HG02763 (cell line): ENCODE results near the gene CCDC148.
"Not testable (repeated sequence)": the region's sequence is repeated elsewhere in the genome, so short reads cannot be mapped to it uniquely, and the experiment has no call there.

Experiments
- ATAC-seq: cut with Tn5 transposase; IDR thresholded peaks from one replicate; pipeline ENCODE4 v1.9.1; 2021; ENCODE audit warnings: mild to moderate bottlenecking, moderate library complexity; ENCODE audit not compliant: unreplicated experiment

The CCDC148 gene

GRCh38 chr2:158443606-158444005 lies 12.9 kb downstream of the CCDC148 start:
- ATAC-seq: no peak

GRCh38 chr2:158439062-158439461 lies 17.5 kb downstream of the CCDC148 start:
- ATAC-seq: not testable (repeated sequence)

GRCh38 chr2:158433716-158434115 lies 22.8 kb downstream of the CCDC148 start:
- not testable (repeated sequence) for ATAC-seq

GRCh38 chr2:158432117-158432516 lies 24.4 kb downstream of the CCDC148 start:
- ATAC-seq: no peak

GRCh38 chr2:158414538-158414937 lies 42.0 kb downstream of the CCDC148 start:
- ATAC-seq: no peak

- ATAC-seq: no peak
These were observed 43.0 kb downstream of the CCDC148 start for GRCh38 chr2:158413581-158413980.

GRCh38 chr2:158412206-158412605 lies 44.3 kb downstream of the CCDC148 start:
- no peak for ATAC-seq

GRCh38 chr2:158411748-158412147 lies 44.8 kb downstream of the CCDC148 start:
- ATAC-seq: no peak

- no peak for ATAC-seq
These were observed 46.4 kb downstream of the CCDC148 start for GRCh38 chr2:158410132-158410531.

- no peak for ATAC-seq
These were observed 49.5 kb downstream of the CCDC148 start for GRCh38 chr2:158407031-158407430.

- no peak for ATAC-seq
These were observed 51.2 kb downstream of the CCDC148 start for GRCh38 chr2:158405341-158405740.

- no peak for ATAC-seq
These were observed 53.3 kb downstream of the CCDC148 start for GRCh38 chr2:158403237-158403636.

- ATAC-seq: no peak
These were observed 53.9 kb downstream of the CCDC148 start for GRCh38 chr2:158402665-158403064.

- no peak for ATAC-seq
These were observed 61.4 kb downstream of the CCDC148 start for GRCh38 chr2:158395166-158395565.

- ATAC-seq: no peak
These were observed 62.1 kb downstream of the CCDC148 start for GRCh38 chr2:158394453-158394852.

GRCh38 chr2:158393886-158394285 lies 62.7 kb downstream of the CCDC148 start:
- no peak for ATAC-seq

GRCh38 chr2:158392687-158393086 lies 63.9 kb downstream of the CCDC148 start:
- no peak for ATAC-seq

- no peak for ATAC-seq
These were observed 64.7 kb downstream of the CCDC148 start for GRCh38 chr2:158391876-158392275.

- ATAC-seq: no peak
These were observed 65.2 kb downstream of the CCDC148 start for GRCh38 chr2:158391361-158391760.

GRCh38 chr2:158388159-158388558 lies 68.4 kb downstream of the CCDC148 start:
- ATAC-seq: no peak

- ATAC-seq: no peak
These were observed 70.9 kb downstream of the CCDC148 start for GRCh38 chr2:158385646-158386045.

GRCh38 chr2:158381978-158382377 lies 74.6 kb downstream of the CCDC148 start:
- ATAC-seq: no peak

- no peak for ATAC-seq
These were observed 75.3 kb downstream of the CCDC148 start for GRCh38 chr2:158381205-158381604.

- no peak for ATAC-seq
These were observed 75.8 kb downstream of the CCDC148 start for GRCh38 chr2:158380746-158381145.
